HG02870 (cell line): Measurements from ENCODE around the gene ZNF780A.
"Not testable (repeated sequence)": the region's sequence is repeated elsewhere in the genome, so short reads cannot be mapped to it uniquely, and the experiment has no call there.

Experiments
- ATAC-seq: cut with Tn5 transposase; IDR thresholded peaks from one replicate; pipeline ENCODE4 v1.9.1; 2021; ENCODE audit warnings: mild to moderate bottlenecking, moderate library complexity; ENCODE audit not compliant: unreplicated experiment

Gene ZNF780A

GRCh38 chr19:40090241-40091204 is at the start of gene ZNF780A:
Gene ZNF780A, minus strand, starts transcription at chr19:40090943. Its CDS starts 6,190 bp downstream, at chr19:40084753.
- ATAC-seq: peak; percentile 63

DNA sequence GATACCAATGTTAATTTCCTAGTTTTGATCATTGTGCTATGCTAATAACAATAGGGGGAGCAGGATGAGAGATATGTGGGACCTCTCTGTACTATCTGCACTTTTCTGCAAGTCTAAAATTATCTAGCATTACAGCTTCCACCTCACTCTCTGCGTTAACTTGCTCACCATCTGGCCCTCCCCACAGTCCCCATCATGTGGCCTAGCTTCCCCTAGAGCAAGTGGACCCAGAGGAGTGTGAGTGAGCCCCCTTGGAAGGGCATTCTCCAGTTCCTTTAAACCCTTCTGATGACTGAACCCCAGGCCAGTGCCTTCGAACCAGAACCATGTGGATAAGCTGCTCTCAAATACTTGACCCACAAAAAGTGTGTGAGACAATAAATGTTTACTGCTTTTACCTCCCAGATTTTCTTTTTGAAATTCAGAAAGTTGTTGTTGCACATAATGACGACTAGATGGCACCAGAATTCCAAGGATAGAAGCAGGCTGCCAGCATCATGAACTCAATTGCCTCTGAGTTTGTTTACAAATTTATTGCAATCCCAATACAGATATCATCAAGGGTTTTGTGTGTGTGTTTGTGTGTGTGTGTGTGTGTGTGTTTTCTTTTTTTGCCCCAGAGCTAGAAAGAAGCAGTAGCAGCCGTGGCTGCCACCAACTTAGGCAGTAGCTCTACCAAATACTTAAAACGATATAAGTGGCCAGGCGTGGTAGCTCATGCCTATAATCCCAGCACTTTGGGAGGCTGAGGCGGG is 49.0 kb upstream of the ZNF780A start:
- ATAC-seq: no peak

DNA sequence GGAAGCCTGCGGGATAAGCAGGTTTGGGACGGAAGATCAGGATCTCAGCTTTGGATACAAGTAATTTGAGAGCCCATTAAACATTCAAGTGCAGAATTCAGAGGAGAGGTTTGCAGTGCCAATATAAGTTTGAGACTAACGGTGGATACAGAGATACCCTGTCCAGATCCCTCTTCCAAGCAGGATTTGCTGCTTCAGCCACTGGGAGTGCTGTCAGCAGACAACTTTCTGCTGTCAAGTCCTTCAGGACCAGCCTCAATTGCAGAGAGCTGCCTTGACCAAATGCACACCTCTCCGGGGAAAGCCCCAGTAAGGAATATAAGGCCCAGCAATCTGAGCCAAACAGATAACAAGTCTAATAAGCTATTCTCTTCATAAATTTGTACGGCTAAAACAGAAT is 46.1 kb upstream of the ZNF780A start:
- no peak for ATAC-seq

DNA sequence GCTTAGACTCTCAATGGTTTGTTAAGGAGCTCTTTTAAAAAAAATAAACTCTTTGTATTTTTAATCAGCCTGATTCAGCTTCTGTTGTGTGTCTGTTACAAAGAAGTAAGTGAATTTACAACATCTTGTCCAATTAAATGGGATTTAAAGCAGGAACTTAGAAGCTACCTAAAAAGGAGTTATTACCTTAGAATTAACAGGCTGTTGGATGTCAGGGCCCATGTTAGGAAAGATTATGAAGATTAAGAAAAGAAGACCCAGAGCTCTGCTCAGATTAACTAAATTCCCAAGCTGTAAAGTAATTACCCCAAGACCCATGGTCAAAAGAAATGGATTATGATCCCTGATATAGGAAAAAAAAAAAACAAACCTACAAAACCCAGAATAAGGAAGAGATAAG is 44.1 kb upstream of the ZNF780A start:
- no peak for ATAC-seq

DNA sequence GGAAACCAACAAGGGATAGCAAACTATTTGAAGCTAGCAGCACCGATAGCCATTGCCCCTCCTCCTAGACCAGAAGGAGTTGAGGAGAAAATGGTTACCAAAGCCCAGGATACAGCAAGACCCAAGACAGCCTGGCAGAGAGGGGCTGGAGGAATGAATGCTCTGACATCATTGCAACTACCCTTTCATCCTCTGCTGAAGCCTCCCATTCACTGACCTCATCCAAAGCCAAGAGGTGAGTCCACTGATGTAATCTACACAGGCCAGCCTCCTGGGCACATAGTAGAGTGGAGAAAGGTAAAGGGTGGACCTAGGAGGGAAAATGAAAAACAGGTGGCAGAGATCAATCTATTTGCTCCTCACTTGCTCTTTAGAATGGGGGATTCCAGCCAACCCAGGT is 42.7 kb upstream of the ZNF780A start:
- no peak for ATAC-seq

GRCh38 chr19:40130013-40130412 is 39.3 kb upstream of the ZNF780A start:
- ATAC-seq: no peak

- ATAC-seq: no peak
These were observed 38.7 kb upstream of the ZNF780A start for GRCh38 chr19:40129425-40129824.

DNA sequence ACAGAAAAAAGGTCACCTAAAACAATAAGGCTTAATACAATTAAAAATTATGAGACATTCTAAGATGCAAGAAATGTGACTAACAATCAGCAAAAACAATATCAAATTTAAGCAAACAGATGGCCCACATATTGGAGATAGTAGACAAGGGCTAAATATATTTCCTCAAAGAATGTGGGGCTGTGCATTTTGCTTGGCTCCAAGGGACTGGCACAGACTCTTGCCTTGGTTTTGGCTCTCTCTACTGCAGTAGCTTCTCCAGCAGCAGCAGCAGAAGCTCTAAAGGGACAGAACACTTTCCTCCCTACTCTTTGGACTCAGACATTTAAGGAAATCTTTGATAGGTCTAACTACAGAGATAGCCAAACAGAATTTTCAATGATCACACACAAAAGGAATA is 38.2 kb upstream of the ZNF780A start:
- ATAC-seq: no peak

DNA sequence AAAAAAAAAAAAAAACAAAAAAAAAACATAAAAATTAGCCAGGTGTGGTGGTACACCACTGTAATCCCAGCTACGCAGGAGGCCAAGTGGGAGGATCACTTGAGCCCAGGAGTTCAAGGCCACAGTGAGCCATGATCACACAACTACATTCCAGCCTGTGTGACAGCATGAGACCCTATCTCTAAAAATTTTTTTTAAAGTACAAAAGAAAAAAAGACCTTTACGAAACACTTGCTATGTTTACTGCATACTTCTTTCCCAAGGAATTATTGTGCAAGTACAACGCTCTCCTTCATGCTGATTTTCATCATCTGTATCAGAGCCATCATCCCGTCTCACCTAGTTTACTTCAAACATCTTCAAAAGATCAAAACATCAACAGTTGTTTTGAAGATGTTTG is 28.6 kb upstream of the ZNF780A start:
- ATAC-seq: no peak

- not testable (repeated sequence) for ATAC-seq
These were observed 27.9 kb upstream of the ZNF780A start for GRCh38 chr19:40118638-40119037.

- ATAC-seq: no peak
These were observed 25.3 kb upstream of the ZNF780A start for GRCh38 chr19:40116075-40116474.

GRCh38 chr19:40114119-40114518 is 23.4 kb upstream of the ZNF780A start:
- ATAC-seq: not testable (repeated sequence)

DNA sequence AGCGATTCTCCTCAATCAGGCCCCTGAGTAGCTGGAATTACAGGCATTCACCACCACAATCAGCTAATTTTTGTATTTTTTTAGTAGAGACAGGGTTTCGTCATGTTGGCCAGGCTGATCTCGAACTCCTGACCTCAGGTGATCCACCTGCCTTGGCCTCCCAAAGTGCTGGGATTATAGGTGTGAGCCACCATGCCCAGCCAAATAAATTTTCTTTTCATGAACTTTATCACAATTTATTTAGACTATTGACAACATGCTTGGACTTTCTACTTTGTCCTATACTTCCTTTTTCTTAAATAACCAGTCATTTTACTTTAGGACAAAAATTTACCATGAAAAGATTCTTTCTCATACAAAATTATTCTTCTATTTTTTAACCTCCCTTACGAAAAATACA is 21.5 kb upstream of the ZNF780A start:
- not testable (repeated sequence) for ATAC-seq

- ATAC-seq: no peak
These were observed 19.8 kb upstream of the ZNF780A start for GRCh38 chr19:40110570-40110969.

GRCh38 chr19:40104754-40105153 is 14.0 kb upstream of the ZNF780A start:
- no peak for ATAC-seq

- no peak for ATAC-seq
These were observed 12.9 kb upstream of the ZNF780A start for GRCh38 chr19:40103600-40103999.

GRCh38 chr19:40101813-40102212 is 11.1 kb upstream of the ZNF780A start:
- no peak for ATAC-seq

- ATAC-seq: no peak
These were observed 2.7 kb upstream of the ZNF780A start for GRCh38 chr19:40093416-40093815.

DNA sequence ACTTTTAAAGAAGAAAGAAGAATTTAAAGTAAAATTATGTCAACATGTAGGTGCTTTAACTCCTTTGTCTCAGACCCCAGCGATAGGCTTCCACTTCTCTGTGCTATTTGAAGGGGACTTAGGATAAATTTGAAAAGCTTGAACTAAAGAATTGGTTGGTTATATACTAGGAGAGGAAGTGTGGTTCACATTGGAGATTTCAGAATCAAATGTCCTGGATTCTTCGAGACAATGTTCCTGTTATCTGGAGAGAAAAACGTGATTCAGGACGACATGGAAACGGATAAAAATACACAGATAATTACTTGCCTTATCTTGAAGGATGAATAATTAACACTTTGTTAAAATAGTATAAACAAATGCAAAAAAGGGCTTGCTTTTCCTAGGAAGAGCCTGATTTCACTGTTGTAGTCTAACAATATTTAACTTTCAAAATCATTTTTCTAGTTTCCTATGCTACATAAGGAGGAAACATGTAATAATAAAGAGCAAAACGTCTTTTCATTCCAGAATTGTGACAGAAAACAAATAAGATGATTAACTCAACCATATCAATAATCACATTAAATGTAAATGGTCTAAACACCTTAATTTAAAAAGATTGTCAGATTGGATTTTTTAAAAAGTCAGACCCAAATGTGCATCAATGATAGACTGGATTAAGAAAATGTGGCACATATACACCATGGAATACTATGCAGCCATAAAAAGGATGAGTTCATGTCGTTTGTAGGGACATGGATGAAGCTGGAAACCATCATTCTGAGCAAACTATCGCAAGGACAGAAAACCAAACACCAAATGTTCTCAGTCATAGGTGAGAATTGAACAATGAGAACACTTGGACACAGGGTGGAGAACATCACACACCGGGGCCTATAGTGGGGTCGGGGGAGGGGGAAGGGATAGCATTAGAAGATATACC is 724 bp upstream of the ZNF780A start:
- no peak for ATAC-seq

DNA sequence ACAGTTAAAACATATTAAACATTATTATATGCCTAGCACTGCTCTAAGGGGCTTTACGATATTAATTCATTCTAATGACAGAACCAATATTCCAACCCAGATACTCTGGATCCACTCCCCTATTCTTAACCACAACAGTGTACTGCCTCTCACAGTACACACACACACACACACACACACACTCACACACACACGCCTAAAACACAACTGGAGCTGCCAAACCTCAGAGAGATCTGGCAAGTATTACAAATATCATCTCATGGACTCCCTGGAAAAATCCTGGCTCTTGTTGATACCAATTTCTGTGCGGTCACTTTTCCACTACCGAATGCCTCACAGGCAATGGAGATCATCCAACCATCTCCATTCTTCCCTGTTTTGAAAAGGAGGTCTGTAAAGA is 1.3 kb downstream of the ZNF780A start:
- no peak for ATAC-seq
